Transverse colon (tissue), 4 donors: ENCODE data around the gene GOLIM4.

Experiments
- CTCF ChIP-seq, 5 experiments: fragments of 200-600 bp in 3 of 5; fragments of 450-650 bp in 2 of 5; sonication (generic) in 3 of 5; IDR thresholded peaks; 1 replicate in 2 of 5; 2 replicates in 3 of 5; pipeline ENCODE4 v1.5.1; 2016 to 2017; ENCODE audit warnings: antibody characterized with exemption in 5 of 5, inconsistent platforms in 3 of 5, mild to moderate bottlenecking in 2 of 5, moderate library complexity in 1 of 5
- POLR2A ChIP-seq: fragments of 450-650 bp; IDR thresholded peaks from one replicate; pipeline ENCODE4 v1.6.1; 2016; ENCODE audit warnings: antibody characterized with exemption, mild to moderate bottlenecking, moderate library complexity
- POLR2AphosphoS5 ChIP-seq, 3 donors: sonication (generic); formaldehyde crosslinking; IDR thresholded peaks; one replicate each; pipeline ENCODE4 v1.6.1; 2016; ENCODE audit warnings: antibody characterized with exemption in 3 of 3

DNA sequence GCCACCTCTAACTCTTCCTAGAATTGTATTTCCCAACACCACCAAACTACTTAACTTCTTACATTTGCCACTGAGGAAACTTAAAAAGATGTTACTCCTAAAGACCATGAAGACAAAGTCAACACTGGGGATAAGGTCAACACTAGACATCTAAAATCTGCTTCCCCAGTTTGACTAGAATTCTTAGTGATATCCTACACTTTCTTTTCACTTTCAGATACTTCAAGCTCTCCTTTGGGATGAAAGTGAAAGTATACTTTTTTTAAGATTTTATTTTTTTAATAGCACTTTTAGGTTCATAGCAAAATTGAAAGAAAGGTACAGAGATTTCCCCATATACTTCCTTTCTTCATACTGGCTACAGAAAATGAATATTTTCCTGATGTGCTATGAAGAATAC, 32.6 kb downstream of the GOLIM4 start:
- TF ChIP-seq CTCF (IDR thresholded peaks at IDR 0.05) (no peak), POLR2AphosphoS5 (IDR thresholded peaks at IDR 0.05) (no peak), POLR2A (no peak)
